Heart left ventricle (tissue), 16 donors: Measurements from ENCODE around the gene MEOX1. TPM values are rescaled to one million over a fixed set of nuclear protein-coding genes. Genes with fewer than 3 reads are reported as not detected.

Experiments used
- ATAC-seq, 4 donors: fragments of 200-7000 bp; cut with Tn5 transposase; one replicate each; pipeline ENCODE4 v1.9.1; 2020 to 2022; ENCODE audit warnings: moderate library complexity in 4 of 4, mild to moderate bottlenecking in 3 of 4, moderate number of reproducible peaks in 1 of 4
- DNase-seq, 5 donors: peaks; one replicate each; pipeline ENCODE4 v3.0.0-alpha.2; 2020
- H3K27ac ChIP-seq, 12 donors: fragments of 200-600 bp; sonication (generic) in 4 of 12; one replicate each; pipeline versions ENCODE4 v1.5.0 to v1.8.0; 2016 to 2022; ENCODE audit warnings: mild to moderate bottlenecking in 2 of 12
- H3K27me3 ChIP-seq, 9 donors: fragments of 200-600 bp; sonication (generic) in 2 of 9; one replicate each; pipeline versions ENCODE4 v1.5.1 to v1.8.0; 2016 to 2022; ENCODE audit warnings: mild to moderate bottlenecking in 3 of 9
- H3K36me3 ChIP-seq, 9 donors: fragments of 200-600 bp; sonication (generic) in 2 of 9; one replicate each; pipeline versions ENCODE4 v1.5.0 to v1.8.0; 2018 to 2022; ENCODE audit warnings: mild to moderate bottlenecking in 2 of 9
- H3K4me1 ChIP-seq, 12 donors: fragments of 200-600 bp; sonication (generic) in 4 of 12; one replicate each; pipeline versions ENCODE4 v1.5.0 to v1.8.0; 2016 to 2022; ENCODE audit warnings: mild to moderate bottlenecking in 3 of 12
- H3K4me3 ChIP-seq, 12 donors: fragments of 200-600 bp; sonication (generic) in 4 of 12; one replicate each; pipeline versions ENCODE4 v1.5.0 to v1.8.0; 2017 to 2022; ENCODE audit warnings: mild to moderate bottlenecking in 9 of 12, moderate library complexity in 4 of 12
- H3K9me3 ChIP-seq, 12 donors: fragments of 200-600 bp; sonication (generic) in 4 of 12; one replicate each; pipeline versions ENCODE4 v1.5.0 to v1.8.0; 2016 to 2022; ENCODE audit warnings: mild to moderate bottlenecking in 1 of 12
- CTCF ChIP-seq, 12 donors: fragments of 200-600 bp; sonication (generic) in 4 of 12; IDR thresholded peaks; one replicate each; pipeline versions ENCODE4 v1.5.0 to v1.8.0; 2018 to 2022; ENCODE audit warnings: antibody characterized with exemption in 12 of 12, mild to moderate bottlenecking in 5 of 12
- POLR2A ChIP-seq, 2 donors: fragments of 450-650 bp; IDR thresholded peaks; one replicate each; pipeline ENCODE4 v1.6.1; 2017; ENCODE audit warnings: antibody characterized with exemption in 2 of 2, mild to moderate bottlenecking in 2 of 2, moderate library complexity in 2 of 2
- WGBS, 4 donors: extraction: QIAGEN DNeasy Blood & Tissue Kit in 2 of 4; methylation state at CpG; one replicate each; pipeline versions ENCODE4 v1.1.5 to v1.1.7; 2013 to 2018; 5-methylcytosine and 5-hydroxymethylcytosine counted together
- intact Hi-C, 10 donors: fragments of 100-400 bp; cut with DNase I; formaldehyde crosslinking; loops; one replicate each; pipeline versions ENCODE4 v1.11.1 to v1.14.2; 2022
- polyA plus RNA-seq, 2 donors: library from polyadenylated mRNA; stranded (reverse); fragments of 200-250 nt; gene quantifications; one replicate each; pipeline ENCODE4 v1.2.3, GENCODE V29; 2013
- total RNA-seq, 9 donors: library from RNA; depleted of rRNA in 2 of 9; stranded (reverse); fragments of >200 nt in 2 of 9; fragmentation: NEBNext Ultra II Directional in 3 of 9; extraction: Animal tissue kit (Norgen Biotek cat#: 25700) in 3 of 9; gene quantifications; one replicate each; pipeline versions ENCODE4 v1.1.0 to v1.2.4, GENCODE V29; 2016 to 2023
- donor health status: ischemic (EF 13 %, LVEDD 7.1; RV severe dilation, severe dysfunction).
- donor health status: healthy with polysubstance abuse.
- donor health status: DM: no; HTN: yes; CAD: no.
- donor health status: DM: no; HTN: no; CAD: no.
- donor health status: ischemic (EF 25% LVEDD 6.9; RV normal size, moderate dysfunction).
- donor health status: ischemic (EF 25% LVEDD 5.7; RV mildly dilated, moderate dysfunction).
- donor health status: healthy.
- donor health status: DM: yes; HTN: yes; CAD: no.
- donor health status: ischemic (EF 35%, LVEDD 5.7; RV mildly dilated, moderate dysfunction).
- donor health status: nonischemic (EF 11% LVEDD 7.7; RV severe dilation, severe dysfunction).
- donor health status: DM: yes; HTN: yes; CAD: no.
- donor health status: PGD.
- donor health status: ischemic (EF 29% LVEDD 5.4; RV normal size, mild dysfunction).
- donor health status: nonischemic (EF 23%, LVEDD 6.1; RV moderate dilation, normal function).

Gene MEOX1
- total and polyA plus RNA-seq, 11 donors = 9.7 to 24.0 (median 16.1) TPM

GRCh38 chr17:43659823-43660617, 1.7 kb downstream of the MEOX1 start:
- no peaks in the 10 kb centered on the region for H3K9me3 ChIP-seq
- ATAC-seq (peak in 1 of 4 donors; percentile 9), DNase-seq (peak in 2 of 5 donors; percentile 33)
- no peak for TF ChIP-seq CTCF (IDR thresholded peaks at IDR 0.05)
- no peak for TF ChIP-seq POLR2A (IDR thresholded peaks at IDR 0.05)
- 43 to 68% (median 56%) methylated on average over 11 of the region's 11 CpGs for WGBS, 4 donors
- H3K4me3 ChIP-seq = peak overlapping the region; percentile 21 to 71 (median 54)
- no peaks in the 10 kb centered on the region for H3K27me3 ChIP-seq
- peak overlapping the region; percentile 49 to 94 (median 82) for H3K27ac ChIP-seq
- H3K36me3 ChIP-seq = no peaks in the 10 kb centered on the region
- intact Hi-C loops = loop anchor here in 3 of 10 donors (5.0 kb wide), 1 partner anchor 68 kb away; no protein-coding TSS in a partner anchor
- H3K4me1 ChIP-seq = peaks cover 0 to 69% (median 39%) of the 10 kb centered on the region in 12 donors

- no peak for TF ChIP-seq POLR2A (IDR thresholded peaks at IDR 0.05)
- no peak for TF ChIP-seq CTCF (IDR thresholded peaks at IDR 0.05)
- Histone ChIP-seq H3K4me3 (peak overlapping the region in 11 of 12 donors; percentile 39 to 71 (median 56)), H3K27ac (peak overlapping the region; percentile 1 to 94 (median 82)), H3K4me1 (peaks cover 0 to 60% (median 36%) of the 10 kb centered on the region in 12 donors), H3K27me3 (no peaks in the 10 kb centered on the region), H3K36me3 (no peaks in the 10 kb centered on the region), H3K9me3 (no peaks in the 10 kb centered on the region)
- 46 to 66% (median 54%) methylated on average over 8 to 9 of the region's 9 CpGs for WGBS, 4 donors
- peak in 2 of 4 donors; percentile 7 to 9 for ATAC-seq
- intact Hi-C loops = loop anchor here in 1 of 10 donors (5.0 kb wide), 1 partner anchor 67 kb away; no protein-coding TSS in a partner anchor
- peak in 1 of 5 donors; percentile 55 for DNase-seq
Observed at GRCh38 chr17:43658900-43659299, 2.8 kb downstream of the MEOX1 start.

- Histone ChIP-seq H3K4me3 (peak overlapping the region in 1 of 12 donors; percentile 16), H3K36me3 (no peaks in the 10 kb centered on the region), H3K27ac (peak overlapping the region in 8 of 12 donors; percentile 12 to 94 (median 40)), H3K9me3 (no peaks in the 10 kb centered on the region), H3K4me1 (peaks cover 0 to 45% (median 22%) of the 10 kb centered on the region in 12 donors), H3K27me3 (no peaks in the 10 kb centered on the region)
- intact Hi-C loops = loop anchor here in 1 of 10 donors (5.0 kb wide), 1 partner anchor 63 kb away; no protein-coding TSS in a partner anchor
- TF ChIP-seq CTCF (IDR thresholded peaks at IDR 0.05) (no peak), POLR2A (IDR thresholded peaks at IDR 0.05) (no peak)
- DNase-seq = no peak
- no peak for ATAC-seq
- WGBS, 4 donors = 56 to 61% (median 59%) methylated on average over 5 of the region's 5 CpGs
Observed at GRCh38 chr17:43655693-43656255, 5.9 kb downstream of the MEOX1 start.

GRCh38 chr17:43652124-43652480, 9.6 kb downstream of the MEOX1 start:
- no peak for TF ChIP-seq POLR2A (IDR thresholded peaks at IDR 0.05)
- no peak for TF ChIP-seq CTCF (IDR thresholded peaks at IDR 0.05)
- intact Hi-C loops = no loop called here
- ATAC-seq (no peak), DNase-seq (peak in 1 of 5 donors; percentile 37)
- no peaks in the 10 kb centered on the region for H3K9me3 ChIP-seq
- H3K27ac ChIP-seq = peak overlapping the region in 2 of 12 donors; percentile 0 to 6
- H3K36me3 ChIP-seq = no peaks in the 10 kb centered on the region
- WGBS, 4 donors = 40 to 67% (median 45%) methylated on average over 1 to 6 of the region's 6 CpGs
- peaks cover 0 to 59% (median 32%) of the 10 kb centered on the region in 12 donors for H3K4me1 ChIP-seq
- no peaks in the 10 kb centered on the region for H3K27me3 ChIP-seq
- H3K4me3 ChIP-seq = no peak overlapping the region
